HepG2 (cell line): ENCODE results near the gene ARHGAP33. TPM values are rescaled to one million over a fixed set of nuclear protein-coding genes. Genes with fewer than 3 reads are reported as not detected.
A peak's percentile ranks its signal among the peaks of the same experiment; 100 is the strongest.

Experiments used
- DR1 ChIP-seq: sonication (generic); formaldehyde crosslinking; IDR thresholded peaks from 2 replicates; pipeline ENCODE4 v1.8.0; 2021; ENCODE audit warnings: mild to moderate bottlenecking, missing genetic modification reagents, inconsistent platforms
- GABPB1 ChIP-seq: IDR thresholded peaks from 2 replicates; pipeline ENCODE4 v1.6.1; 2016; ENCODE audit warnings: mild to moderate bottlenecking, missing genetic modification reagents, moderate library complexity, missing compliant biosample characterization
- GATAD2A ChIP-seq: IDR thresholded peaks from 2 replicates; pipeline ENCODE4 v1.6.1; 2016
- HNRNPUL1 ChIP-seq: fragments of 200-400 bp; formaldehyde crosslinking; IDR thresholded peaks from 2 replicates; pipeline ENCODE4 v1.6.1; 2017; ENCODE audit warnings: low read depth, mild to moderate bottlenecking, low read length, moderate library complexity
- KAT8 ChIP-seq: IDR thresholded peaks from 2 replicates; pipeline ENCODE4 v1.6.1; 2016; ENCODE audit warnings: missing genetic modification reagents, missing compliant biosample characterization
- MEF2D ChIP-seq: sonication (generic); formaldehyde crosslinking; IDR thresholded peaks from 2 replicates; pipeline ENCODE4 v1.5.1; 2020; ENCODE audit warnings: mild to moderate bottlenecking, missing genetic modification reagents
- NFYC ChIP-seq: IDR thresholded peaks from 2 replicates; pipeline ENCODE4 v1.6.1; 2016; ENCODE audit warnings: missing genetic modification reagents, missing compliant biosample characterization
- THAP11 ChIP-seq: IDR thresholded peaks from 2 replicates; pipeline ENCODE4 v1.6.1; 2016; ENCODE audit warnings: missing biosample characterization, missing genetic modification reagents
- TSC22D2 ChIP-seq: sonication (generic); formaldehyde crosslinking; IDR thresholded peaks from 2 replicates; pipeline ENCODE4 v1.5.1; 2020; ENCODE audit warnings: missing genetic modification reagents, mild to moderate bottlenecking, borderline replicate concordance
- YY1 ChIP-seq: IDR thresholded peaks from 2 replicates; pipeline ENCODE4 v1.6.1; 2011; ENCODE audit warnings: low read length, low read depth, moderate library complexity, mild to moderate bottlenecking; ENCODE audit not compliant: insufficient read depth, insufficient replicate concordance
- ZBTB42 ChIP-seq: sonication (generic); formaldehyde crosslinking; IDR thresholded peaks from 2 replicates; pipeline ENCODE4 v1.5.0; 2020; ENCODE audit warnings: mild to moderate bottlenecking, missing genetic modification reagents
- ZNF567 ChIP-seq: sonication (generic); formaldehyde crosslinking; IDR thresholded peaks from 2 replicates; pipeline ENCODE4 v1.8.1; 2023; ENCODE audit warnings: mild to moderate bottlenecking, missing genetic modification reagents, borderline replicate concordance
- ZNF773 ChIP-seq: sonication (generic); formaldehyde crosslinking; IDR thresholded peaks from 2 replicates; pipeline ENCODE4 v1.4.0; 2020; ENCODE audit warnings: missing genetic modification reagents, borderline replicate concordance
- polyA plus RNA-seq, 8 experiments: library from polyadenylated mRNA; depleted of rRNA in 3 of 8; stranded (reverse) in 7 of 8; unstranded in 1 of 8; fragments of >200 nt; fragmentation: Illumina TruSeq in 4 of 8; extraction: Trizol in 4 of 8; gene quantifications; 2 replicates each; pipeline versions ENCODE4 v1.2.1 to v1.2.3, GENCODE V29; 2011 to 2016; ENCODE audit warnings: low read depth in 4 of 8, missing spikeins in 1 of 8, mixed read lengths in 1 of 8; ENCODE audit not compliant: insufficient read depth in 1 of 8
- total RNA-seq, 5 experiments: library from RNA; depleted of rRNA; stranded (reverse); fragments of >200 nt; fragmentation: Illumina TruSeq; extraction: Trizol; gene quantifications; 2 replicates each; pipeline ENCODE4 v1.2.3, GENCODE V29; 2016; ENCODE audit warnings: low read depth in 1 of 5
- TF ChIP-seq, protein P1 (sequence below): sonication (generic); formaldehyde crosslinking; IDR thresholded peaks from 2 replicates; pipeline ENCODE4 v1.5.1; 2020; ENCODE audit warnings: mild to moderate bottlenecking, missing genetic modification reagents, borderline replicate concordance
- TF ChIP-seq, protein P2 (sequence below): IDR thresholded peaks from 2 replicates; pipeline ENCODE4 v1.6.1; 2016; ENCODE audit warnings: missing genetic modification reagents, missing compliant biosample characterization
- TF ChIP-seq, protein P3 (sequence below): sonication (generic); formaldehyde crosslinking; IDR thresholded peaks from 2 replicates; pipeline ENCODE4 v1.4.0; 2020; ENCODE audit warnings: missing genetic modification reagents
- TF ChIP-seq, protein P4 (sequence below): sonication (generic); formaldehyde crosslinking; IDR thresholded peaks from 2 replicates; pipeline ENCODE4 v1.5.1; 2020; ENCODE audit warnings: missing genetic modification reagents, mild to moderate bottlenecking, borderline replicate concordance
- TF ChIP-seq, protein P5 (sequence below): sonication (generic); formaldehyde crosslinking; IDR thresholded peaks from 2 replicates; pipeline ENCODE4 v1.5.0; 2020; ENCODE audit warnings: missing genetic modification reagents
- TF ChIP-seq, protein P6 (sequence below): sonication (generic); formaldehyde crosslinking; IDR thresholded peaks from 2 replicates; pipeline ENCODE4 v1.5.1; 2020; ENCODE audit warnings: missing genetic modification reagents, mild to moderate bottlenecking, borderline replicate concordance

Gene ARHGAP33
- total and polyA plus RNA-seq, 2 of the 13 experiments (the other 11 are each of a cell fraction or from before 2014, with no cell fraction given) = 1.3 to 2.7 TPM

DNA sequence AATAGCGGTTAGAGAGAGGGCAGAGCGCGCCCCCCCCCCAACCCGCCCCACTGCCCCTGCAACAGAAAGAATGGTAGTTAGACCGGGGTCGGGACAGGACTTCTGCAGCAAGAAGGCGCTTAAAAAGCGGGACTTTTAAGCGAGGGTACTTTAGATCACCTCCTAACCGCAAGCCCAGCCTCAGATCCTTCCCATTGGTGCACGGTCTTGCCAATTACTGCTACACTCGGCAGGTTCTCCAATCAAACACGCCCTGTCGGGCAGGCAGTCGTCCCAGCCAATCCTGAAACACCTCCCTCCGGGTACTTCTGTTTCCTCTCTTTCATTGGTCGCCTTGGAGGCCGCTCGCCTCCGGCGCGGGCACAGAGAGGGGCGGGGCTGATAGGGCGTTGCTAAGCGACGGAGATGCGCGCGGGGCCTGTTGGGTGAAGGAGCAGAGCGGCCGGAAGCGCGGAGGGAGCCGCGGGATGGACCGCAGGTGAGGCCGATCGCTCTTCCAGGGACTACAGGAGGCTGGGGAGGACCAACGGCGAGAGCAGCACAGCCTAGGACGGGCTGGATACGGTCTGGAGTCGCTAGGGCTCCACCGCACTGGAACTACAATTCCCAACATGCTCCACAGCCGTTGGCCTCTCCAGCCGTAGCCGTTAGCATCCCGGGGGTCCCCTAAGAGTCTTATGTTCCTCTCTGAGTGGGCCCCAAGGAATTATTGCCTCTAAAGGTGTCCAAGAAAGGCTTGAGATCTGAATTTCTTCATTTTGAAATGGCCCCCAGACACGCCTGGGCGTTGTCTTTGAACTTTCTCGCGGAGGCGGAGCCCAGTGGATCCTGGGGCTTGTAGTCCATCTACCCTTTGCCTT lies 17.4 kb upstream of the ARHGAP33 start, which contains the start of gene PROSER3 (continued):
- peak; percentile 82 for TF ChIP-seq YY1
- TF ChIP-seq DR1 (CRISPR knock-in tag) = 0 out of 2 replicates have a peak, but pooled peaks have one; percentile 33
- no peak for TF ChIP-seq HNRNPUL1
- TF ChIP-seq, protein P1, sequence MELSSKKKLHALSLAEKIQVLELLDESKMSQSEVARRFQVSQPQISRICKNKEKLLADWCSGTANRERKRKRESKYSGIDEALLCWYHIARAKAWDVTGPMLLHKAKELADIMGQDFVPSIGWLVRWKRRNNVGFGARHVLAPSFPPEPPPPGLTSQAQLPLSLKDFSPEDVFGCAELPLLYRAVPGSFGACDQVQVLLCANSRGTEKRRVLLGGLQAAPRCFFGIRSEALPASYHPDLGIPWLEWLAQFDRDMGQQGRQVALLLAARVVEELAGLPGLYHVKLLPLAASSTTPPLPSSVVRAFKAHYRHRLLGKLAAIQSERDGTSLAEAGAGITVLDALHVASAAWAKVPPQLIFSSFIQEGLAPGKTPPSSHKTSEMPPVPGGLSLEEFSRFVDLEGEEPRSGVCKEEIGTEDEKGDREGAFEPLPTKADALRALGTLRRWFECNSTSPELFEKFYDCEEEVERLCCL (CRISPR knock-in tag) = no peak
- TF ChIP-seq, protein P2, sequence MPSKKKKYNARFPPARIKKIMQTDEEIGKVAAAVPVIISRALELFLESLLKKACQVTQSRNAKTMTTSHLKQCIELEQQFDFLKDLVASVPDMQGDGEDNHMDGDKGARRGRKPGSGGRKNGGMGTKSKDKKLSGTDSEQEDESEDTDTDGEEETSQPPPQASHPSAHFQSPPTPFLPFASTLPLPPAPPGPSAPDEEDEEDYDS (CRISPR knock-in tag) = peak; percentile 62; the same call in 1 of the 2 replicates
- TF ChIP-seq NFYC = peak; percentile 99
- TF ChIP-seq MEF2D (CRISPR knock-in tag) = peak; percentile 63; the same call in 1 of the 2 replicates
- TF ChIP-seq THAP11 (CRISPR knock-in tag) = peak; percentile 97
- TF ChIP-seq GATAD2A (CRISPR knock-in tag) = 0 out of 2 replicates have a peak, but pooled peaks have one; percentile 10
- TF ChIP-seq KAT8 = peak; percentile 55
- TF ChIP-seq GABPB1 (CRISPR knock-in tag) = peak; percentile 92
- TF ChIP-seq, protein P3, sequence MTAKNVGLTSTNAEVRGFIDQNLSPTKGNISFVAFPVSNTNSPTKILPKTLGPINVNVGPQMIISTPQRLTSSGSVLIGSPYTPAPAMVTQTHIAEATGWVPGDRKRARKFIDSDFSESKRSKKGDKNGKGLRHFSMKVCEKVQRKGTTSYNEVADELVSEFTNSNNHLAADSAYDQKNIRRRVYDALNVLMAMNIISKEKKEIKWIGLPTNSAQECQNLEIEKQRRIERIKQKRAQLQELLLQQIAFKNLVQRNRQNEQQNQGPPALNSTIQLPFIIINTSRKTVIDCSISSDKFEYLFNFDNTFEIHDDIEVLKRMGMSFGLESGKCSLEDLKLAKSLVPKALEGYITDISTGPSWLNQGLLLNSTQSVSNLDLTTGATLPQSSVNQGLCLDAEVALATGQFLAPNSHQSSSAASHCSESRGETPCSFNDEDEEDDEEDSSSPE (CRISPR knock-in tag) = peak; percentile 93
- TF ChIP-seq, protein P4, sequence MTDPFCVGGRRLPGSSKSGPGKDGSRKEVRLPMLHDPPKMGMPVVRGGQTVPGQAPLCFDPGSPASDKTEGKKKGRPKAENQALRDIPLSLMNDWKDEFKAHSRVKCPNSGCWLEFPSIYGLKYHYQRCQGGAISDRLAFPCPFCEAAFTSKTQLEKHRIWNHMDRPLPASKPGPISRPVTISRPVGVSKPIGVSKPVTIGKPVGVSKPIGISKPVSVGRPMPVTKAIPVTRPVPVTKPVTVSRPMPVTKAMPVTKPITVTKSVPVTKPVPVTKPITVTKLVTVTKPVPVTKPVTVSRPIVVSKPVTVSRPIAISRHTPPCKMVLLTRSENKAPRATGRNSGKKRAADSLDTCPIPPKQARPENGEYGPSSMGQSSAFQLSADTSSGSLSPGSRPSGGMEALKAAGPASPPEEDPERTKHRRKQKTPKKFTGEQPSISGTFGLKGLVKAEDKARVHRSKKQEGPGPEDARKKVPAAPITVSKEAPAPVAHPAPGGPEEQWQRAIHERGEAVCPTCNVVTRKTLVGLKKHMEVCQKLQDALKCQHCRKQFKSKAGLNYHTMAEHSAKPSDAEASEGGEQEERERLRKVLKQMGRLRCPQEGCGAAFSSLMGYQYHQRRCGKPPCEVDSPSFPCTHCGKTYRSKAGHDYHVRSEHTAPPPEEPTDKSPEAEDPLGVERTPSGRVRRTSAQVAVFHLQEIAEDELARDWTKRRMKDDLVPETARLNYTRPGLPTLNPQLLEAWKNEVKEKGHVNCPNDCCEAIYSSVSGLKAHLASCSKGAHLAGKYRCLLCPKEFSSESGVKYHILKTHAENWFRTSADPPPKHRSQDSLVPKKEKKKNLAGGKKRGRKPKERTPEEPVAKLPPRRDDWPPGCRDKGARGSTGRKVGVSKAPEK (CRISPR knock-in tag) = no peak
- peak; percentile 88; the same call in 1 of the 2 replicates for TF ChIP-seq ZNF567 (CRISPR knock-in tag)
- no peak for TF ChIP-seq ZBTB42 (CRISPR knock-in tag)
- 0 out of 2 replicates have a peak, but pooled peaks have one; percentile 56 for TF ChIP-seq ZNF773 (CRISPR knock-in tag)
- TF ChIP-seq, protein P5, sequence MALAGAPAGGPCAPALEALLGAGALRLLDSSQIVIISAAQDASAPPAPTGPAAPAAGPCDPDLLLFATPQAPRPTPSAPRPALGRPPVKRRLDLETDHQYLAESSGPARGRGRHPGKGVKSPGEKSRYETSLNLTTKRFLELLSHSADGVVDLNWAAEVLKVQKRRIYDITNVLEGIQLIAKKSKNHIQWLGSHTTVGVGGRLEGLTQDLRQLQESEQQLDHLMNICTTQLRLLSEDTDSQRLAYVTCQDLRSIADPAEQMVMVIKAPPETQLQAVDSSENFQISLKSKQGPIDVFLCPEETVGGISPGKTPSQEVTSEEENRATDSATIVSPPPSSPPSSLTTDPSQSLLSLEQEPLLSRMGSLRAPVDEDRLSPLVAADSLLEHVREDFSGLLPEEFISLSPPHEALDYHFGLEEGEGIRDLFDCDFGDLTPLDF = peak; percentile 87
- no peak for TF ChIP-seq TSC22D2 (CRISPR knock-in tag)
- TF ChIP-seq, protein P6, sequence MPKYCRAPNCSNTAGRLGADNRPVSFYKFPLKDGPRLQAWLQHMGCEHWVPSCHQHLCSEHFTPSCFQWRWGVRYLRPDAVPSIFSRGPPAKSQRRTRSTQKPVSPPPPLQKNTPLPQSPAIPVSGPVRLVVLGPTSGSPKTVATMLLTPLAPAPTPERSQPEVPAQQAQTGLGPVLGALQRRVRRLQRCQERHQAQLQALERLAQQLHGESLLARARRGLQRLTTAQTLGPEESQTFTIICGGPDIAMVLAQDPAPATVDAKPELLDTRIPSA (CRISPR knock-in tag) = no peak
